G401.6 (cell line): ENCODE results near the gene DYRK1A.
"Not testable (repeated sequence)": the region's sequence is repeated elsewhere in the genome, so short reads cannot be mapped to it uniquely, and the experiment has no call there.

Experiments used
- FAIRE-seq: peaks from 2 replicates; lab custom pipeline; 2012; peaks lifted over from hg19 to GRCh38; lab: Jason Lieb, UNC

The DYRK1A gene

DNA sequence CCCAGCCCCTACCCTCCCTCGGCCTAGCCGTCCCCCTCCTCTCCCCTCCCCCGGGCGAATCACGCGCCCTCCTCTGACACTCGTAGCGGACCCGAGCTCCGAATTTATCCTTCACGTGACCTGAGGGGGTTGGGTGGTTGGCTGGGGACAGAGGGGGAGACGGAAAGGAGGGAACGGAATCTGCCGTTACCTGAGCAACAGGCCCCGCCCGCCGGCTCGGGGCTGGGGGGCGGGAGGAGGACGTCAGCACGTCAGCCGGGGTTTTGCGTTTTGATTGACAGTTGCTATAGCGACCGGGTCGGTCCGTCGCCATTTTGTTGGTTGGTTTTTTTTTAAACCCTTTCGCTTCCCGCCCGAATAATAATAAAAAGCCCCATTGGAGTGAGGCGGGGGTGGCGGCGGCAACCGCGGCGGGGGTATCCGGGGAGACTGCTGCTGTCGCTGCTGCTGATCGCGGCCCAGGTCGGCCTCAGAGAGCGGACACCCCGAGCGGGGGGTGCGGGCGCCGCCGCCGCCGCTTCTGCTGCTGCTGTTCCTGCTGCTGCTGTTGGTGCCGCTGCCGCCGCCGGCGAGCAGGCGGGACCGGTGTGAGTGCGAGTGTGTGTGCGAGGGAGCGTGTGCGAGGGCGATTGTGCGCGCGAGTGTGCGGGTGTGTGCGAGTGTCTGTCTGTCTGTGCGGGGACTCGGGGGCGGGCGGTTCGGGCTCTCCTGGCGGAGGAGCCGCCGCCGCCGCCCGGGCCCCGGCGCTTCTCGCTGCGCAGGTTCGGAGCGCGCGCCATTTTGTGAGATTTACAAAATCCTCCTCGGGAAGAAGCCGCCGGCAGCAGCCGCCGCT, at the start of gene DYRK1A:
Gene DYRK1A (plus strand): TSS at position 292 of the 835 bp plus-strand sequence. CDS start 53,602 bp downstream, outside the sequence.
- FAIRE-seq: peak; percentile 96

DNA sequence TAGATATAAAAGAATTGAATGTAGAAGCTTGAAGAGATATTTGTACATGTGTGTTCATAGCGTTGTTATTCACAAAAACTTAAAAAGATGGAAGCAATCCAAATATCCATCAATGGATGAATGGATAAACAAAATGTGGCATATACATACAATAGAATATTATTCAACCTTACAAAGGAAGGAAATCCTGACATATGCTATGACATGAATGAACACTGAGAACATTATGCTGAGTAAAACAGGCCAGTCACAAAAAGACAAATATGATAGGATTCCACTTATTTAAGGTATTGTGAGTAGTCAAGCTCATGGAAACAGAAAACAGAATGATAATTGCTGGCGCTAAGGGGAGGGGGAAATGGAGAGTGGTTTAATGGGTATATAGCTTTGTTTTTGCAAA, 47.0 kb upstream of the DYRK1A start:
- no peak for FAIRE-seq

DNA sequence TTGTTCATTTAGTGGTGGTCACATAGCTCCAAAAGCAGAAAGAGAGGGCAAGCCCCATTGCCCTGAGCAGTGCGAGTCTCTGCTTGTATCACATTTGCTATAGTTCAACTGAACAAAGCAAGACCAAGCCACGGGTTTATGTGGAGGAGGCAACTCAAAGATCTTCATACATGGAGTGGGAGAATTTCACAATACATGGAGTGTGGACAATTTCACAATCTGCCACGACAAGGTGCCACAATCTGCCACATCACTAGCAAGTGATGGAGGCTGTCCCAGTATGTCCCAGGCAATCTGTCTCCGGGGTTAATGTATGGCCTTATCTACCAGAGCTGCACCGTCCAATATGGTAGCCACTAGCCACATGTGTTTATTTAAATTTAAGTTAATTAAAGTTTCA, 44.5 kb upstream of the DYRK1A start:
- FAIRE-seq: no peak

DNA sequence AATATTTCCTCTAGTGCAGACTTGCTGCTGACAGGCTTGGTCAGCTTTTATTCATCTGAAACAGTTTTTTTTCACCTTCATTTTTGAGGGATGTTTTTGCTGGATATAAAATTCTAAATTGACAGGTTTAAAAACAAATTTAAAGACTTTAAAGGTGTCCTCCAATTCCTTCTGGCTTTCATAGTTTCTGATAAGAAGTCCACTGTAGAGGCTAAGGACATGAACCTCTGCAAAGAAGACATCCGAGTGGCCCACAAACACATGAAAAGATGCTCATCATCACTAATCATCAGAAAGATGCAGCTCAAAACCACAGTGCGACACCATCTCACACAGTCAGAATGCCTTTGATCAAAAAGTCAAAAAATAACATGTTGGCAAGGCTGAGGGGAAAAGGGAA, 42.0 kb upstream of the DYRK1A start:
- no peak for FAIRE-seq

DNA sequence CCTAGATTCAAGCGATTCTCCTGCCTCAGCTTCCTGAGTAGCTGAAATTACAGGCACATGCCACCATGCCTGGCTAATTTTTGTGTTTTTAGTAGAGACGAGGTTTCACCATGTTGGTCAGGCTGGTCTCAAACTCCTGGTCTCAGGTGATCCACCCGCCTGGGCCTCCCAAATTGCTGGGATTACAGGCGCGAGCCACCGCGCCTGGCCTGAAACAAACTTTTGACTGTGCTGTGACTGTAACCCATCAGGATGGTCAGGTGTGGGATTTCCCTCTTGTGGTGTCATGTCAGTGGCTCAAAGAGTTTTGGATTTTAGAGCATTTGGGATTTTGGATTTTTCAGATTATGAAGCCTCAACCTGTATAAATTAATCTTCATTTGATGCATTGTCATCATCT, 38.4 kb upstream of the DYRK1A start:
- FAIRE-seq: not testable (repeated sequence)

DNA sequence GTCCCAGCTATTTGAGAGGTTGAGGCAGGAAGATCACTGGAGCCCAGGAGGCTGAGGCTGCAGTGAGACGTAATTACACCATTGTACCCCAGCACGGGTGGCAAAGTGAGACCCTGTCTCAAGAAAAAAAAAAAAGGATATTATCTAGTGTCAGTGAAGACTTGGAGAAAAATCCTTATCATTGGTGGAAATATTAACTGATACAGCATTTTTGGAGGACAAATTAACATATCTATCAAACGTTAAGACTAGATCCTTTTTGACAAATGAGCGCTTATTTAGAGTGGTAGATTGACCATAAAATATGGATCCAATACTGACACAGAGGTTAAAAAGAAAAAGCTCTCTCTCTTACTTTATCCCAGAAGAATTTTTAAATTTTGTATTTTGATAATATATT, 35.2 kb upstream of the DYRK1A start:
- FAIRE-seq: no peak

DNA sequence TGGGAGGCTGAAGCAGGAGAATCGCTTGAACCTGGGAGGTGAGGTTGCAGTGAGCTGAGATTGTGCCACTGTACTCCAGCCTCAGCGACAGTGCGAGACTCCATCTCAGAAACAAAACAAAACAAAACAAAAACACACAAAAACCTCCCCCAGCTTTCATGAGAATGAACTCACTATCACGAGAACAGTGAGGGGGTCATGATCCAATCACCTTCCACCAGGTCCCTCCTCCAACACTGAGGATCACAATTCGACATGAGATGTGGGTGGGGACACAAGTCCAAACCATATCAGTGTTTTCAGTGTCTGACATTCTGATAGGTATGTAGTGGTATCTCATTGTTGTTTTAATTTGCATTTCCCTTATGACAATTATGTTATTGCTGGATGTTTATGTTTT, 31.5 kb upstream of the DYRK1A start:
- no peak for FAIRE-seq

DNA sequence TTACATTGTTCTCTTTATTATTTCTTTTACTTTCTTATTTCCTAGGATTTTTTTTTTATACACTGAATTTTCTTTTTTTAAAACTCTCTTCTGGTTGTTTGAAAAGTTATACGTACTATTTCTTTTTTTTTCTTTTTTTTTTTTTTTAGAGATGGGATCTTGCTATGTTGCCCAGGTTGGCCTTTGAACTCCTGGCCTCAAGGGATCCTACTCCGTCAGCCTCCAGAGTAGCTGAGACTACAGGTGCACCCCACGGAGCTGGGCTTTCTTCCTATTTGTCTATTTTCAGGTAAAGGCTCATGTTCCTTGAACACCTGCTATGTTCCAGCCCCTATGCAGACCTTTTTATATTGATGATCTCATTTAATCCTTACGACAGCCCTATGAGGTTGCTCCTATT, 29.4 kb upstream of the DYRK1A start:
- peak; percentile 44 for FAIRE-seq

DNA sequence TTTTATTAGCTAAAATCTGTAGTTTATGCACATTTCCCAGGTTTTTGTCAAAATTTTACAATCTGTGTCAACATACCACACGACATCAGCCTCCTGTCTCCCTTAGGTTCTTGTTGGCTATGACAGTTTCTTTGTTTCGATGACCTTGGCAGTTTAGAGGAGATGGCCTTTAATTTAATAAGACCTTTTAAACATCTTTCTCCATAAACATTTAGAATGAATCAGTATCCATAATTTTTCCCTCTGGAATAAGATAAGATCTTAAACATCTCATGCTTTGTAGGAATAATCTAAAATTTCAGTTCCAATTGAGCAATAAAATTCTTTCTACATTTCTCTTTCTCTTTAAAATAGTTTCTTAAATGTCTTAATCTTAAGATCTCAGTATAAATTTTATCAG, 28.7 kb upstream of the DYRK1A start:
- FAIRE-seq: no peak

DNA sequence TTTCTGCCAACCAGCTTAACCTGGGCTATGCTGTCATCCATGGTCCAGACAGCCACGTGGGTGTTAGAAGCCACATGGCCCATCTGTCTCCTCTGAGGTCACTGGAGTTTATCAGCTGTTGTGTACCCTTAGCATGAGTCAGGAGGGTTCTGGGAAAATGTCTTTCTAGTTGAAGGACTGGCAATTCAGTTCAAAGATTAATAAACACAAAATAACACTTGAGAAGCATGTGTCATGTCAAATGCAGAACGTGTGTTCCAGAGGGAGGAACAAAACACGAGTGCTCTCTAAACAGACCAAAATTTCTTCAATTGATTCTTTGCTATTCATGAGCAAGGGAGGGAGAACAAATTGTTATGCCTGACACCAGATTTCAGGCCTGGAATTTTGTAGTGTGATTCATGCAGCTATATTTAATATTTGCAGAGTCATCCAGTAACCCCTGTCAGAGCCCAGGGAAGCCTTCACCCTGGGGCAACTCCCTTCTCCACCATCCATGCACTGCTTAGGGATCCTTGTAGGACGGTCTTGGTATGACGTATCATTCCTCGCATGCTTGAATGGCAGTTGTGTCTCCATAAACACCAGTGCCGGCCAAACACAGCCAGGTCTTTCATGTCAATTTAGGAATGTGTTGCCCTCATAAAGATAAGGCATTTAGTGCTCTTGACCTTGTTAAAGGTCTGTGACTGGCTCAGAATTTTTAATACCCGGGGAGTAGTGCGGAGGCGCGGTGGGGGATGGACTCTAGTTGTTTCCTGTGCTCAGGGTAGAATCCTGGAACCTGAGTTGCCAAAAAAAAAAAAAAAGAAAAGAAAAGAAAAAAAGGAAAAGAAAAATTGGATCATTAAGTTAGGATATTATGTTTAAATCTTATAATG, 27.7 kb upstream of the DYRK1A start:
- FAIRE-seq: no peak

DNA sequence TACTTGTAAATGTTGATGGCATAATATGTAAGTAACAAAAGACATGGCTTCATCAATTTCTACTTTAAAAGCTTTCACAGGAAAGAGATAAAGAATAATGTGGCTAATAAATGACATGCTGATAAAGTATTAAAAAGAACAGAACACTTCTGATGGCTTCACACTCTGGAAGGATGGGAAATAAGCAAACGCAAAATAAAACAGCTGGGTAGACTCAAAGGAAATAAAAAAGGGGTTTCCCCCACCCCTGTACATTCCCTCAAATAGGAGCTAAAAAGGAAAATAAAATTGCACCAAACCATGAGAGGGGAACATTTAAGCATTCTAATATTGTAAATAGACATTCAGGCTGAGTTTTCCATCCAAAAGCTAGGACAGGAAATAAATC, 27.0 kb upstream of the DYRK1A start:
- no peak for FAIRE-seq

DNA sequence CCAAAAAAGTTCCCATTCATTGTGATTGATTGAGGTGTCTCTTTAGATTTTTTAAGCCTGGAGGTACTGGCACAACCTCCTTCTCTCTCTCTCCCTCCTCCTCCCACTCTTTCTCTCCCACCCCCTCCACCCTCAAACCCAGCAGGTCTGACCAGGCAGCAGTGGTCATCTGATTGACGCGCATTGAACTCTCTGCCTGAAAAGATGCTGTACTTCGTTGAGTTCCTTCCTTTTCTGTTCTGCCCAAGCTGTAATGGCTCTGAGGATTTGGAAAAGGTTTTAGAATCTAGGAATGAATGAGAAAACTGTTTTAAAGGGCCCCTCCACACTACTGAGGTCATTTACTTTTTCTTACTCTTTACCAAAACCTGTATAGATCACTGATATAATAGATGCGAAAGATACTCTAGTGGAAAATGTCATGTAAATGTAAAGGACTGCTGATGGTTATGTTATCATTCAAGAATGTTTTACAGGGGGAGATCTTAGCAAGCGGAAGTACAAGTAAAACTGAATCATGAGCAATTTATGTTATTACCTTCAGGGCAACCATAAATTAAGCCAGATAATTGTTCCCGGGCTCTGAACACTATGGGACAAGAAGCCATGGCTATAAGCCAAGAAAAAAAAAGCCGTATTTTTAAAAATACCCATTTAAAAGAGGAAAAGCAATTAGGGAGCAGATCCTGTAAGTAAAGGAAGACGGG, 25.2 kb upstream of the DYRK1A start:
- no peak for FAIRE-seq

DNA sequence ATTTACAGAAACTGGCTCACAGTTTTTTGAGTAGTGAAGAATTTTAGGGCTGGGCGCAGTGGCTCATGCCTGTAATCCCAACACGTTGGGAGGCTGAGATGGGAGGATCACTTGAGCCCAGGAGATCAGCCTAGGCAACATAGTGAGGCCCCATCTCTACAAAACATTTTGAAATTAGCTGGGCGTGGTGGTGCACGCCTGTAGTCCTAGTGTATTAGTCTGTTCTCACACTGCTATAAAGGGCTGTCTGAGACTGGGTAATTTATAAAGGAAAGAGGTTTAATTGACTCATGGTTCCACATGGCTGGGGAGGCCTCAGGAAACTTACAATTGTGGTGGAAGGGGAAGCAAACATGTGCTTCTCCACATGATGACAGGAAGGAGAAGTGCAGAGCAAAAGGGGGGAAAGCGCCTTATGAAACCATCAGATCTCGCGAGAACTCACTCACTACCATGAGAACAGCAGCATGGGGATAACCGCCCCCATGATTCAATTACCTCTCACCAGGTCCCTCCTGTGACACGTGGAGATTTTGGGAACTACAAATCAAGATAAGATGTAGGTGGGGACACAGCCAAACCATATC, 24.4 kb upstream of the DYRK1A start:
- FAIRE-seq: no peak

DNA sequence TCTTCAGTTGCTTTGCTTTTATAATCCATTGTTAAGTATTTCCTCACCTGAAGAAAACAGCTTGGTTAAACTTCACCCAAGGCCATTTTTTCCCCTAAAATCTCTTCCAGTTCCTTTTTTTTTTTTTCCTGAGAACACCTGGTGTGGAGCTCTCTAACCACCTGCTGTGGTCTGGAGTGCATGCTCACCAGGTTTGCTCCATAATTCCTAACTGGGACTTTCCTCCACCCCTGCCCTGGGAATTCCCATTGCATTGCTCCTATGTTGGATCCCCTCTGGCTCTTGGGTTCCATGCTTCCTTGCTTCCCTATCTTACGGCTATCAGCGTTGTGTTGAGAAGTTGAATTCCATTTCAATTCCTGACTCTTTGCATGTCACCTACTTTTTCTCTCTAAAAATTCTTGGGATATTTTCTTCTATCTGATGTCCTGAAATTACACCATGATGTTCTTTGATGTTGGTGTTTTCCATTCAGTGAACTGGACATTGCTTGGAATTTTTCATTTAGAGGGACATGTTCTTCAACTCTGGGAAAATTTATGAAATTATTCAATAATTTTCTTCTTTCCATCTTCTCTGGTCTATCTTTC, 19.6 kb upstream of the DYRK1A start:
- no peak for FAIRE-seq

DNA sequence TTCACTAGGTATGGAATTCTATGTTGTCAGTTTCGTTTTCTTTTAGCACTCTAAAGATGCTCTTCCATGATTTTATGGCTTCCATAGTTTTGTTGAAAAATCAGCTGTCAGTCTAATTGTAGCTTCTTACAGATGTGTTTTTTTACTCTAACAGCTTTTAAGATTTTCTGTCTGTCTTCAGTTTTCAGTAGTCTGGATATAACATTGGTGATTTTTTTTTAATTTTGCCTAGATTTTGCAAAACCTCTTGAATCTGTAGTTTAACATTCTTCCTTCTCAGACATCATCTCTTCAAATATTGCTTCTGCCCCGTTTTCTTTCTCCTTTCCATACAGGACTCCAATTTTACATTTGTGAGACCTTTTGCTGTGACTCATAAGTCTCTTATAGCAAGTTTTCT, 17.9 kb upstream of the DYRK1A start:
- no peak for FAIRE-seq

DNA sequence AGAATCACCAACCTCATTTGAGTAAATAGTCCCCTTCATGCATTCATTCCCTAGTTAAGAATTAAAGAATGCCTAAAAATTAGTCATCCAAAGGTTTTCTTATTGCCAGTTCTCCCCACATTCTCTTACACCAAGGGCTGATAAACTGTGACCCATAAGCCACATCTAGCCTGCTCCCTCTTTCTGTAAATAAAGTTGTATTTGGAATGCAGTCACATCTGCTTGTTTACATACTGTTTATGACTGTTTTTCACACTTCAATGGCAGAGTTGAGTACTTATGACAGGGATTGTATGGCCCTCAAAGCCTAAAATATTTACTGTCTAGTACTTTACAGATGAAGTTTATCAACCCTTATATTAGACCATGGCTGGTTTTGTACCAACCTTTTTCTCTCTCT, 16.1 kb upstream of the DYRK1A start:
- FAIRE-seq: no peak

DNA sequence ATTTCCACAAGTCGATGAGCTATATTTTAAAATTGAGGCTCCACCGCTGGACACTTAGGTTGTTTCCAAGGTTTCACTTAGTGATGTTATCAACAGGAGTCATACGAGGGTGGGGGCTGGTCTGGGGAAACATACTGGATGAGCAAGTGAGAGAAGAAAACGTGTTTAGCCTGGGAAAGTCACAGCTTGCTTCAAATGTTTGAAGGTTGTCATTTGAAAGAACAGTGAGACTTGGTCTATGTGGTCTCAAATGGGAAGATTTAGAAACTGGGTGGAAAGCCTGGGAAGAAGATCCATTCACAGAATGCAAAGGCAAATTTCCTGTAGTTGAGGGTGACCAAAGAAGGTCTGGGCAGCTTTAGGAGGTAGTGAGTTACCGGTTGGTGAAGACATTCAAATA, 9.9 kb upstream of the DYRK1A start:
- no peak for FAIRE-seq

DNA sequence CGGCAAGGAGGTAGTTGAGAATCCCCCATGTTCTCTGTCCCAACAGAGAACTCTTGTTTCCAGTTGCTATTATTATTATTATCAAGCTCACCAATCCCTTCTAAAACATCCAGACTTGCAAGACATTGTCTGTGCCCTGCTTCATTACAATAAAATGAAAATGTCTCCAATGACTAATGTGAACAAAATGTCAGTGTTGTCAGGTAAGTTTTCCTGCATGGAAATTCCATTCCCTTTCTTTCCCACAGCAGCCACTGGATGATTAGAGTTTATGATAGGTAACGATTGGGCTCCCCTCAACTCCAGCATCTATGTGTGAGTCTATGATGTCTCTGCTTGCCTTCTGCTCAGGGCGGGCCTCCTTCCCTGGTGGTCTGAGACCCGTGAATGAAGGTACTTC, 8.9 kb upstream of the DYRK1A start:
- no peak for FAIRE-seq

DNA sequence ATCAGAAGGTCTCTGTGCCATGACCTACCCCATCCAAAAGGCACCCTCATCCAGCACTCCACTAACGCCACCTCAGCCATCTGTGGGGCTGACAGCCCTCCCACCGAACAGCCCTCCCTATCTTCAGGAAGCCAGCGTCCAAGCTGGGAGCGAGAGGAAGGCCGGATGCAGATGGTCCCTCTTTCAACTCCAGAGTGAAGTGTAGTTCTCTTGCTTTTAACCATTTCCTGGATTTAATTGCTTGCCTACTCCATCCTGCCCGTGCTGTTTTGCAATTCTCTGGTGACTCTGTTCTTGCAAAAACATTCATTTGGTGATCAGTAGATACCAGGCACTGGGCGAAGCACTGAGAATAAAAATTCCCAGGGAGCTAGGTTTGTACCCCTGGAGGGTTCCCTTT, 8.2 kb upstream of the DYRK1A start:
- FAIRE-seq: no peak

DNA sequence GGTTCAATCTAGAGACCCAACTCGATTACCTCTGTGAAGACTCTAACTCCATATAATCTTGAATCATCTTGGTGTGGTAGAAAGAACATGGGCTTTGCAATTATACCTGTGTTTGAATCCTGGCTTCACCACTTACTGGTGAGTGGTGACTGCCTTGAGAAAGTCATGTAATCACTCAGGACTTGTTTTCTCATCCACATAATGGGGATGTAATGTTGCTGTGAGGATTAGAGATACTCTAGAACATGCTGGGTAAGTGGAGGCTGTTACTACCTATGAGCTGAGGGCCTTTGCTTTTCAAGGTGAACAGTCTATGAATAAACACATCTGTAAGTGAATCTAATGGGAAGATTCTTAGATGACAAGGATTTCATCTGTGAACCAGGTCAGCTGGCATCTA, 2.6 kb upstream of the DYRK1A start:
- FAIRE-seq: no peak

DNA sequence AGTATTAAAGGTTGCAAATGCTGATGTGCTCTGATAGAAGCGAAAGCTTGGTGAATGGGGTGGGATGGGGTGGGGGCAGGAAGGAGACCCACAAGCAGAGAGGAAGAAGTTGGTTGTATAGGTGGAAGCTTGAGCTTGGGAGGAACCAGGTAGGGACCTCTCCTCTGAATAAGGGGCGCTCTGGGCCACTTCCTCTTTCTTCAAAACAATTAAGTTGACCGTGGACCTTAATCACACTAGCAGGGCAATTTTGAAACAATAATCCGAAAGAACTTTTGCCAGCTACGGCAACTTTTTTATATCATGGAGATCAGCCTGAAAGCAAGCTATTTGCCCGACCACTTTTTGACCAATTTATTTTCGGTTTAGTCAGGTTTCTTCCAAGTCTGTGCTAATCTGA, 1.9 kb upstream of the DYRK1A start:
- no peak for FAIRE-seq
